GM19240 (cell line): ENCODE measurements around the gene SP3.

Source experiments
- DNase-seq: peaks from one replicate; pipeline ENCODE4 v3.0.0; 2011; ENCODE audit warnings: low spot score; ENCODE audit not compliant: insufficient read length

SP3 gene

GRCh38 chr2:173968551-173968950 is 3.4 kb upstream of the SP3 start:
- no peak for DNase-seq

- DNase-seq: no peak
These were observed 1.3 kb upstream of the SP3 start for GRCh38 chr2:173966274-173967098.

- DNase-seq: no peak
These were observed 405 bp downstream of the SP3 start for GRCh38 chr2:173964565-173965371.

DNA sequence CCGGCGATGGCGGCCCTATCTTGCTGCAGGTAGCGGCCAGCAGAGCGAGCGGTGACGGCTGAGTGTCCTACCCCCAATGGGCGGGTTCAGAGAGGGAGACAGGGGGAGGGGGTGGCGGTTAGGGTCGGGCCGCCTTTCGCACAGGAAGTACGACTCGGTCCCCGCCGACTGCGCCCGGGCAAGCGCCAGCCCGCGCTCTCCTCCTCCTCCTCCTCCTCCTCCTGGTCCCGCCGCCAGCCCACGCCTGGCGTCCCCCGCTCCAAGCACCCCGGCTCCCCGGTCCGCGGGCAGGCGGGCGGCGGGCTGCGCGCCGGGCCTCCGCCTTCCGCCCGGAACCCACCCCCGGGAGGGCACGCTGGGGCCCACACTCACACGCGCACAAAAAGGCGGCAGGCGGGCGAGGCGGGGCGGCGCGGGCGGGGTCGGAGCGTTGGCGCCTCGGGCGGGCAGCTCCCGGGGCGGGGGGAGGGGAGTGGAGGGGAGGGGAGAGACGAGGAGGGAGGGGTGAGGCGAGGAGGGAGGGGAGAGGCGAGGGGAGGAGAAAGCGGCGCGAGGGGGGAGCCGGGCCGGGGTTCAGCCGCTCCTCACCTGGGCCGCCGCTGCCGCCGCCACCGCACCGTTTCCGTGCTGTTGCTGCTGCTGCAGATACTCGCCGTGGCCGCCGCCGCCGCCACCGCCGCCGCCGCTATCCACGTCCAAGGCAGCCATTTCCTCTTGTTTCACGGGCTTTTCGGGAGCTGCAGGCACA is 1.2 kb downstream of the SP3 start:
- peak; percentile 45 for DNase-seq

- no peak for DNase-seq
These were observed 1.8 kb downstream of the SP3 start for GRCh38 chr2:173963323-173963816.

GRCh38 chr2:173962583-173963110 is 2.5 kb downstream of the SP3 start:
- no peak for DNase-seq

DNA sequence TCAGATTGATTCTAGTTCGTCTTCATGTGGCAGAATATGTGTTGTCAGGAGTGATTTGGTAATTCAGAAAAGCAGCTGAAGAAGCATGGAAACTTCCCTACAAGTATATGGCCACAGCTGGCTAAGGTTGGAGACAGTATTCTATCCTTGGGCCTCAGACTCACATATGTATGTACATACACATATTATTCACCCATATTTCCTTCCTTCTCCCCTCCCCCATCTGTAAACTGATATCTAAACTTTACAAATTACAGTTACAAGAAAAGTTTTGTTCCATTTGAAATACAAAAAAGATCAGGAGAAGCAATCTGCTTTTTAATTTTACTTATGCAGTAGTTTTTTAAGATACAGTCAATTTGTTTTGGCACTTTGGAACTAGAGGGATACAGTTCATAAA is 3.1 kb downstream of the SP3 start:
- DNase-seq: no peak

DNA sequence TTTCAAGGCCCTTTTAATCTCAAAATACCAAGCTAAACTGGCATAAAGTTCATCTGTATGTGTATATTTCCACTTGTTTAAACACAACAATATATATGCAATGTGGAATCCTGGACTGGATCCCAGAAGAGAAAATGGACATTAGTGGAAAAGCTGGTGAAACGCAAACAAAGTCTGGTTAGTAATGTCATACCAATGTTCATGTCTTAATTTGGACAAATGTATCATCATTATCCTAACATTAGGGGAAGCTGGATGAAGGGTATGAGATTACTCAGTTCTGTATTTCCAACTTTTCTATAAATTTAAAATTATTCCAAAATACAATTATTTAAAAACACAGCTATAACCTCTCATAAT is 3.8 kb downstream of the SP3 start:
- no peak for DNase-seq

GRCh38 chr2:173959909-173960308 is 5.3 kb downstream of the SP3 start:
- no peak for DNase-seq

- DNase-seq: no peak
These were observed 5.8 kb downstream of the SP3 start for GRCh38 chr2:173959358-173959884.

GRCh38 chr2:173958198-173958846 is 6.9 kb downstream of the SP3 start:
- no peak for DNase-seq

DNA sequence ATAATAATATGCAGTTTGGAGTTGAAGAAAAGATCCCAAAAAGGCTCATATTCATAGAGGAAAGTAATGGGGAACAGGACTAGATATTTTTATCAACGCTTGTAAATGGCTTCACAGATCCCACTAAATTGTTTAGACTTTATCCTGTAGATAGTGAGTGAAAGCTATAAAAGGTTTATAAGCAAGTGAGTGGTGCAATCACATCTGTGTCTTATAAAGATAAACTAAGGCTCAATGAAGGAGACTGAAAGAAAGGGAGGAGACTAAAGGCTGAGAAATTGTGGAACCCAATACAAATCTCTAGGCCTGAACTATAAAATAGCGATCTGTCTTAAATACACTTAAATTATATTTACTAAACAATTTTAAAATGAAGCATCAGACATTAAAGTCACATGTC is 7.7 kb downstream of the SP3 start:
- no peak for DNase-seq

DNA sequence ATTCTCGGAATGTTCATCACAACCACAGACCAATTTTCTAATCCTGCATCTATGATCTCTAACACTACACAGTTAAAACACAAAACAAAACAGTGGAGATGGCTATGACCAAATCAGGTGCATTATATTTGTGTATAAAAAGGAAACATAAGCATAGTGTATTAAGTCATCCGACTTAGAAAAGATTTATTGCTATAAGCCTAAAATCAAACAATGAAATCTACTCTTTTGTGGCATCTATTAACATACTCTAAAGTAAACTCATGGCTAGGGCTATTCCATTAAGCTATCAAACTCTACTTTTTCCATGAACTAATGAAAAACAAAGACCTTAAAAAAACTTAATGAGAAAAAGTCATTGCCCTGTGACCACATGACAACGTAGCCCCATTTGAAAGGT is 8.7 kb downstream of the SP3 start:
- no peak for DNase-seq

GRCh38 chr2:173955867-173956266 is 9.3 kb downstream of the SP3 start:
- no peak for DNase-seq

DNA sequence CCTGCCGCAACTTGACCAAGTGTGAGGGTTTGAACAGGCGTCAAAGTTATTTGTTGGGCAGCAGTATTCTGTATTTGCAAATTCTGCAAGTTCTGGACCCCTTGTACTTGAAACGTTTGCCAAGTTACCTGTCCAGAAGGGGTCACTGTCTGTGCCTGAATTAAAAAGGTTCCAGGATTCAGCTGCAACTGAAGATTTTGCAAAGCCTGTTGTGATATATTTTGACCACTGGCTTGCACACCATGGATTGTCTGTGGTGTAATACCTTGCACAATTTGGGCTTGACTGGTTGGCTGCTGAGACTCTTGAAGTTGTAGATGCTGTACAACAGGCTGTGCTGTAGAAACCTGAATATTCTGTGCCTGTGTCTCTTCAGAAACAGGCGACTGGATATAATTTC is 10.2 kb downstream of the SP3 start:
- DNase-seq: no peak

- DNase-seq: no peak
These were observed 12.1 kb downstream of the SP3 start for GRCh38 chr2:173953047-173953424.

GRCh38 chr2:173952267-173953046 is 12.7 kb downstream of the SP3 start:
- no peak for DNase-seq

DNA sequence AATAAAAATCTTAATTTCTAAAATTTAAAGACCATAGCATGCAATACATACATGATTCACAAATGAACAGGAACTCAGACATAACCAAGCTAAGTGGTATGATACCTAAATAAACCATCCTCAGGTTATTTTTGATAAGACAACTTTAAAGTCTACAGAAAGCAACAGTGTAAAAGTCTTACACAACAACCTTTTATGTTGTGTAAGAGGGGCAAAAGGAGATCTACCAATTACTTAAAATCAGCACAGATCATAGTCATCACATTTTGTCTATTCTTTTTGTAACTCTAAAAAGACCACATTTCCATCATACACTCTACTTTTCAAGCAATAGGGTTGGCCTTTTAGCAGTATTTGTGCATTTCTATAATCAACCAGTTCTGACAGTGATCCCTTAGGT is 16.3 kb downstream of the SP3 start:
- no peak for DNase-seq

DNA sequence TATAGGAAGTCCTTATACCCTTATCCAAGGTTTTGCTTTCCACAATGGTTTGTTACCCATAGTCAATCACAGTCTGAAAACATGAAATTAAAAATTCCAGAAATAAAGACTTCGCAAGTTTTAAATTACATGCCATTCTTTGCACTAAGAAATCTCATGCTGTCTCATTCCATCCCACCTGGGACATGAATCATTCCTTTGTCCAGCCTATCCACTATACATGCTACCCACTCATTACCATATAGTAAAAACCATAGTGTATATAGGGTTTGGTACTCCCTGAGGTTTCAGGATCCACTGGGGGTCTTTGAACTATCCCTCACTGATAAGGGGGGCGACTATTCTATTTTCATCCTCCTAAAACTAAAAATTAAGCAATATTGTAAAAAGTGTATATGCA is 17.0 kb downstream of the SP3 start:
- DNase-seq: no peak

DNA sequence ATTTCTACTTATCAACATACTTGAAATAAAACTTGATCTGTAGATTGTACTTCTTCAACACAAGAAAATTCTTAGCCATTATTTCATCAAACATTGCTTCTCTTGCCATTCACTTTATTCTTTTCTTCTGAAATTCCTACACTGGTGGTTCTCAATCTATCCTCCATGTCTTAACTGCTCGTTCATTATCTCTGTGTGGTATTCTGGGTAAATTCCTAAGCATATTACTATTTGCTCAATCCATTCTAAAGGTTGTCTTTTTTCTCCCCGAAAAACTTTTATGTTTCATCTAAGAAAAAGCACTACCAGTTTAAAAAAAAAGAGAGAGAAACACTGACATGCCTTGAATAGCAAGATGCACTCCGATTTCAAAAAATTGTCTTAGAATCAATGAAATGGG is 18.0 kb downstream of the SP3 start:
- DNase-seq: no peak
